Measurements from ENCODE around the gene ADAM23. TPM values are rescaled to one million over a fixed set of nuclear protein-coding genes. Genes with fewer than 3 reads are reported as not detected.

Gene ADAM23, protein sequence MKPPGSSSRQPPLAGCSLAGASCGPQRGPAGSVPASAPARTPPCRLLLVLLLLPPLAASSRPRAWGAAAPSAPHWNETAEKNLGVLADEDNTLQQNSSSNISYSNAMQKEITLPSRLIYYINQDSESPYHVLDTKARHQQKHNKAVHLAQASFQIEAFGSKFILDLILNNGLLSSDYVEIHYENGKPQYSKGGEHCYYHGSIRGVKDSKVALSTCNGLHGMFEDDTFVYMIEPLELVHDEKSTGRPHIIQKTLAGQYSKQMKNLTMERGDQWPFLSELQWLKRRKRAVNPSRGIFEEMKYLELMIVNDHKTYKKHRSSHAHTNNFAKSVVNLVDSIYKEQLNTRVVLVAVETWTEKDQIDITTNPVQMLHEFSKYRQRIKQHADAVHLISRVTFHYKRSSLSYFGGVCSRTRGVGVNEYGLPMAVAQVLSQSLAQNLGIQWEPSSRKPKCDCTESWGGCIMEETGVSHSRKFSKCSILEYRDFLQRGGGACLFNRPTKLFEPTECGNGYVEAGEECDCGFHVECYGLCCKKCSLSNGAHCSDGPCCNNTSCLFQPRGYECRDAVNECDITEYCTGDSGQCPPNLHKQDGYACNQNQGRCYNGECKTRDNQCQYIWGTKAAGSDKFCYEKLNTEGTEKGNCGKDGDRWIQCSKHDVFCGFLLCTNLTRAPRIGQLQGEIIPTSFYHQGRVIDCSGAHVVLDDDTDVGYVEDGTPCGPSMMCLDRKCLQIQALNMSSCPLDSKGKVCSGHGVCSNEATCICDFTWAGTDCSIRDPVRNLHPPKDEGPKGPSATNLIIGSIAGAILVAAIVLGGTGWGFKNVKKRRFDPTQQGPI
- polyA plus RNA-seq (2012; rRNA removed): 3.6 and 3.7 TPM in 2 replicates
- 5.2 and 6.1 TPM in 2 replicates for polyA plus RNA-seq (2012; cell fraction: cytosol; rRNA removed)
- 1.2 and 3.2 TPM in 2 replicates for polyA plus RNA-seq (2012; cell fraction: nucleus; rRNA removed)

GRCh38 chr2:206442833-206443734, at the start of gene ADAM23:
ADAM23 (plus strand) TSS chr2:206443532; CDS start chr2:206443867, 335 bp downstream.
- H2AFZ ChIP-seq (ENCODE audit: low read depth): peak within 1 kb of the TSS; percentile 89
- peaks cover 3% of the 10 kb centered on the region for H3F3A ChIP-seq (replicated peaks; ENCODE audit: insufficient read depth)
- H3K4me3 ChIP-seq (ENCODE audit: low read depth in 2 of 2, low read length in 1 of 2): peak within 1 kb of the TSS; percentile 65 to 78
- H4K20me1 ChIP-seq (ENCODE audit: insufficient read depth): no peaks in the 10 kb centered on the region
- H3K36me3 ChIP-seq (replicated peaks in 1 of 2; ENCODE audit: control insufficient read depth in 1 of 2, insufficient read depth in 2 of 2, low read length in 1 of 2): no peaks in the 10 kb centered on the region
- CTCF ChIA-PET: interaction anchor here (1.2 to 1.5 kb wide), 2 partner anchors 11 to 45 kb away, joined by 3 to 8 read pairs; no protein-coding TSS in a partner anchor
- no peaks in the 10 kb centered on the region for H3K79me2 ChIP-seq (ENCODE audit: insufficient read depth)
- peak within 1 kb of the TSS; percentile 57; the same call in 1 of the 2 replicates for H3K9ac ChIP-seq
- DNase-seq: peak; percentile 97
- WGBS (ENCODE audit: low lambda C conversion rate): under 1% methylated on average over 28 of the region's 81 CpGs
- POLR2A ChIA-PET: no interaction called here
- H3K9me2 ChIP-seq: no peaks in the 10 kb centered on the region
- H3K27me3 ChIP-seq (ENCODE audit: insufficient read depth): peaks cover 10% of the 10 kb centered on the region; the same call in 1 of the 2 replicates
- H3K4me2 ChIP-seq: peak within 1 kb of the TSS; percentile 89
- peak within 1 kb of the TSS in 1 of 2 experiments; percentile 5; a peak in 1 of 4 replicates for H3K27ac ChIP-seq (ENCODE audit: low read depth in 2 of 2, low read length in 1 of 2)
- no peaks in the 10 kb centered on the region for H3K9me3 ChIP-seq
- peaks cover 0 to 12% of the 10 kb centered on the region in 2 experiments; a peak in 2 of 4 replicates for H3K4me1 ChIP-seq (ENCODE audit: control insufficient read depth in 1 of 2, insufficient read depth in 2 of 2, low read depth in 1 of 2, low read length in 1 of 2)
- TF ChIP-seq, protein P1, sequence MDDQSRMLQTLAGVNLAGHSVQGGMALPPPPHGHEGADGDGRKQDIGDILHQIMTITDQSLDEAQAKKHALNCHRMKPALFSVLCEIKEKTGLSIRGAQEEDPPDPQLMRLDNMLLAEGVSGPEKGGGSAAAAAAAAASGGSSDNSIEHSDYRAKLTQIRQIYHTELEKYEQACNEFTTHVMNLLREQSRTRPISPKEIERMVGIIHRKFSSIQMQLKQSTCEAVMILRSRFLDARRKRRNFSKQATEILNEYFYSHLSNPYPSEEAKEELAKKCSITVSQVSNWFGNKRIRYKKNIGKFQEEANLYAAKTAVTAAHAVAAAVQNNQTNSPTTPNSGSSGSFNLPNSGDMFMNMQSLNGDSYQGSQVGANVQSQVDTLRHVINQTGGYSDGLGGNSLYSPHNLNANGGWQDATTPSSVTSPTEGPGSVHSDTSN (IDR thresholded peaks at IDR 0.05): no peak
- no peak for TF ChIP-seq RXRA (IDR thresholded peaks at IDR 0.05; ENCODE audit: borderline replicate concordance, low read depth)
- TF ChIP-seq GABPA (IDR thresholded peaks at IDR 0.05; ENCODE audit: low read depth): no peak
- TF ChIP-seq, protein P2, sequence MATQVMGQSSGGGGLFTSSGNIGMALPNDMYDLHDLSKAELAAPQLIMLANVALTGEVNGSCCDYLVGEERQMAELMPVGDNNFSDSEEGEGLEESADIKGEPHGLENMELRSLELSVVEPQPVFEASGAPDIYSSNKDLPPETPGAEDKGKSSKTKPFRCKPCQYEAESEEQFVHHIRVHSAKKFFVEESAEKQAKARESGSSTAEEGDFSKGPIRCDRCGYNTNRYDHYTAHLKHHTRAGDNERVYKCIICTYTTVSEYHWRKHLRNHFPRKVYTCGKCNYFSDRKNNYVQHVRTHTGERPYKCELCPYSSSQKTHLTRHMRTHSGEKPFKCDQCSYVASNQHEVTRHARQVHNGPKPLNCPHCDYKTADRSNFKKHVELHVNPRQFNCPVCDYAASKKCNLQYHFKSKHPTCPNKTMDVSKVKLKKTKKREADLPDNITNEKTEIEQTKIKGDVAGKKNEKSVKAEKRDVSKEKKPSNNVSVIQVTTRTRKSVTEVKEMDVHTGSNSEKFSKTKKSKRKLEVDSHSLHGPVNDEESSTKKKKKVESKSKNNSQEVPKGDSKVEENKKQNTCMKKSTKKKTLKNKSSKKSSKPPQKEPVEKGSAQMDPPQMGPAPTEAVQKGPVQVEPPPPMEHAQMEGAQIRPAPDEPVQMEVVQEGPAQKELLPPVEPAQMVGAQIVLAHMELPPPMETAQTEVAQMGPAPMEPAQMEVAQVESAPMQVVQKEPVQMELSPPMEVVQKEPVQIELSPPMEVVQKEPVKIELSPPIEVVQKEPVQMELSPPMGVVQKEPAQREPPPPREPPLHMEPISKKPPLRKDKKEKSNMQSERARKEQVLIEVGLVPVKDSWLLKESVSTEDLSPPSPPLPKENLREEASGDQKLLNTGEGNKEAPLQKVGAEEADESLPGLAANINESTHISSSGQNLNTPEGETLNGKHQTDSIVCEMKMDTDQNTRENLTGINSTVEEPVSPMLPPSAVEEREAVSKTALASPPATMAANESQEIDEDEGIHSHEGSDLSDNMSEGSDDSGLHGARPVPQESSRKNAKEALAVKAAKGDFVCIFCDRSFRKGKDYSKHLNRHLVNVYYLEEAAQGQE (IDR thresholded peaks at IDR 0.05; ENCODE audit: low read depth, low read length): no peak
- TF ChIP-seq, protein P3, sequence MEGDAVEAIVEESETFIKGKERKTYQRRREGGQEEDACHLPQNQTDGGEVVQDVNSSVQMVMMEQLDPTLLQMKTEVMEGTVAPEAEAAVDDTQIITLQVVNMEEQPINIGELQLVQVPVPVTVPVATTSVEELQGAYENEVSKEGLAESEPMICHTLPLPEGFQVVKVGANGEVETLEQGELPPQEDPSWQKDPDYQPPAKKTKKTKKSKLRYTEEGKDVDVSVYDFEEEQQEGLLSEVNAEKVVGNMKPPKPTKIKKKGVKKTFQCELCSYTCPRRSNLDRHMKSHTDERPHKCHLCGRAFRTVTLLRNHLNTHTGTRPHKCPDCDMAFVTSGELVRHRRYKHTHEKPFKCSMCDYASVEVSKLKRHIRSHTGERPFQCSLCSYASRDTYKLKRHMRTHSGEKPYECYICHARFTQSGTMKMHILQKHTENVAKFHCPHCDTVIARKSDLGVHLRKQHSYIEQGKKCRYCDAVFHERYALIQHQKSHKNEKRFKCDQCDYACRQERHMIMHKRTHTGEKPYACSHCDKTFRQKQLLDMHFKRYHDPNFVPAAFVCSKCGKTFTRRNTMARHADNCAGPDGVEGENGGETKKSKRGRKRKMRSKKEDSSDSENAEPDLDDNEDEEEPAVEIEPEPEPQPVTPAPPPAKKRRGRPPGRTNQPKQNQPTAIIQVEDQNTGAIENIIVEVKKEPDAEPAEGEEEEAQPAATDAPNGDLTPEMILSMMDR (IDR thresholded peaks at IDR 0.05): peak; percentile 44
- no peak for TF ChIP-seq POLR2AphosphoS5 (IDR thresholded peaks at IDR 0.05; ENCODE audit: low read depth, low read length)
- no peak for TF ChIP-seq MEF2A (IDR thresholded peaks at IDR 0.05; ENCODE audit: borderline replicate concordance, low read depth)
- no peak for TF ChIP-seq MXI1 (IDR thresholded peaks at IDR 0.05; ENCODE audit: low read depth, low read length)
- no peak for TF ChIP-seq FOSL2 (IDR thresholded peaks at IDR 0.05; ENCODE audit: borderline replicate concordance, low read depth)
- TF ChIP-seq TEAD4 (IDR thresholded peaks at IDR 0.05; ENCODE audit: borderline replicate concordance, insufficient read depth): no peak
- TF ChIP-seq RAD21 (IDR thresholded peaks at IDR 0.05; ENCODE audit: low read length): peak; percentile 52
- no peak for TF ChIP-seq CHD2 (IDR thresholded peaks at IDR 0.05; ENCODE audit: low read length, partially characterized antibody)
- TF ChIP-seq EP300 (IDR thresholded peaks at IDR 0.05; ENCODE audit: borderline replicate concordance in 1 of 2, low read depth in 1 of 2, low read length in 1 of 2): no peak
- peak; percentile 10; the same call in 1 of the 2 replicates for TF ChIP-seq RCOR1 (IDR thresholded peaks at IDR 0.05; ENCODE audit: low read length)
- TF ChIP-seq USF1 (IDR thresholded peaks at IDR 0.05; ENCODE audit: borderline replicate concordance, low read depth): no peak
- TF ChIP-seq TAF1 (IDR thresholded peaks at IDR 0.05; ENCODE audit: borderline replicate concordance, low read depth, low read length): no peak
- TF ChIP-seq TCF12 (IDR thresholded peaks at IDR 0.05): no peak
- TF ChIP-seq FOXM1 (IDR thresholded peaks at IDR 0.05; ENCODE audit: low read depth): no peak
- TF ChIP-seq MAX (IDR thresholded peaks at IDR 0.05; ENCODE audit: low read depth): no peak
- TF ChIP-seq GATA2 (CRISPR knock-in tag; IDR thresholded peaks at IDR 0.05): no peak
- TF ChIP-seq SMC3 (IDR thresholded peaks at IDR 0.05; ENCODE audit: low read depth, low read length): no peak; the same call in 1 of the 2 replicates

All from SK-N-SH (cell line).